ENCODE measurements around the gene ELOB. TPM values are rescaled to one million over a fixed set of nuclear protein-coding genes. Genes with fewer than 3 reads are reported as not detected.

ELOB gene
- total and polyA plus RNA-seq, 2 of the 13 experiments (the other 11 are each of a cell fraction or from before 2014, with no cell fraction given), result 208 to 225 TPM

GRCh38 chr16:2799205-2799858 lies 22.3 kb upstream of the ELOB start:
- Histone ChIP-seq H3K9ac (ENCODE audit: insufficient read depth, low read depth, low read length) (no peak overlapping the region), H3K79me2 (ENCODE audit: insufficient read depth, low read length) (no peaks in the 10 kb centered on the region), H3K4me3 (replicated peaks in 1 of 3; ENCODE audit: insufficient read depth in 1 of 3, low read depth in 2 of 3, low read length in 3 of 3) (no peak overlapping the region), H3K27me3 (ENCODE audit: control insufficient read depth in 1 of 2, insufficient read depth in 2 of 2, low read length in 2 of 2) (peaks cover 0 to 18% of the 10 kb centered on the region in 2 experiments; a peak in 1 of 5 replicates), H3K36me3 (replicated peaks in 1 of 2; ENCODE audit: control insufficient read depth in 1 of 2, insufficient read depth in 2 of 2, low read length in 2 of 2) (no peaks in the 10 kb centered on the region), H2AFZ (ENCODE audit: low read length) (no peak overlapping the region), H3K27ac (ENCODE audit: extremely low read length, insufficient read depth, low read length) (no peak overlapping the region), H3K9me3 (ENCODE audit: low read length) (peaks cover 4% of the 10 kb centered on the region; the same call in 1 of the 2 replicates), H3K4me2 (ENCODE audit: low read depth, low read length) (peak overlapping the region; percentile 14; the same call in 1 of the 2 replicates), H3K4me1 (ENCODE audit: insufficient read depth, low read length) (peaks cover 20% of the 10 kb centered on the region), H4K20me1 (ENCODE audit: insufficient read depth, low read length) (no peaks in the 10 kb centered on the region)
- no peak for DNase-seq (ENCODE audit: low spot score)
- CTCF ChIA-PET (ENCODE audit: low intra/inter-chr PET ratio, low total read pairs), result no interaction called here
- in situ Hi-C loops (cut with HindIII; ENCODE audit: extremely low pct_ligation_motif_present, low pct_unique_long_range_greater_than_20kb), result no loop called here
- intact Hi-C loops (cut with micrococcal nuclease; ENCODE audit: unreplicated experiment), result no loop called here
- FAIRE-seq, result no peak
- BruUV-seq (replicated peaks), result no TSS peak
- no peak for TF ChIP-seq ZNF768 (CRISPR knock-in tag; IDR thresholded peaks at IDR 0.05)
- TF ChIP-seq CEBPB (IDR thresholded peaks at IDR 0.05; ENCODE audit: borderline replicate concordance, low read depth, low read length), result peak; percentile 68; the same call in 1 of the 2 replicates
- TF ChIP-seq CEBPG (CRISPR knock-in tag; IDR thresholded peaks at IDR 0.05), result 0 out of 2 replicates have a peak, but pooled peaks have one; percentile 25
- no peak for TF ChIP-seq FOXA3 (CRISPR knock-in tag; IDR thresholded peaks at IDR 0.05)
- ATAC-seq, result peak; percentile 58
- 28% methylated on average over 14 of the region's 21 CpGs for WGBS (ENCODE audit: low lambda C conversion rate)
- POLR2A ChIA-PET, result interaction anchor here (1.2 kb wide), 1 partner anchor 31 kb away, joined by 3 read pairs; the partner anchor contains the start of gene ZG16B

GRCh38 chr16:2798723-2799204 lies 21.7 kb upstream of the ELOB start:
- peaks cover 0 to 18% of the 10 kb centered on the region in 2 experiments; a peak in 1 of 5 replicates for H3K27me3 ChIP-seq (ENCODE audit: control insufficient read depth in 1 of 2, insufficient read depth in 2 of 2, low read length in 2 of 2)
- peaks cover 1% of the 10 kb centered on the region; the same call in 1 of the 2 replicates for H3K9me3 ChIP-seq (ENCODE audit: low read length)
- WGBS (ENCODE audit: low lambda C conversion rate), result 89% methylated on average over 15 of the region's 39 CpGs
- H3K36me3 ChIP-seq (replicated peaks in 1 of 2; ENCODE audit: control insufficient read depth in 1 of 2, insufficient read depth in 2 of 2, low read length in 2 of 2), result no peaks in the 10 kb centered on the region
- H3K79me2 ChIP-seq (ENCODE audit: insufficient read depth, low read length), result no peaks in the 10 kb centered on the region
- in situ Hi-C loops (cut with HindIII; ENCODE audit: extremely low pct_ligation_motif_present, low pct_unique_long_range_greater_than_20kb) (no loop called here), intact Hi-C loops (cut with micrococcal nuclease; ENCODE audit: unreplicated experiment) (no loop called here)
- no TSS peak for BruUV-seq (replicated peaks)
- DNase-seq (ENCODE audit: low spot score) (no peak), FAIRE-seq (no peak), ATAC-seq (no peak; the same call in 2 of the 3 replicates)
- H4K20me1 ChIP-seq (ENCODE audit: insufficient read depth, low read length), result no peaks in the 10 kb centered on the region
- H3K4me1 ChIP-seq (ENCODE audit: insufficient read depth, low read length), result peaks cover 25% of the 10 kb centered on the region
- H3K27ac ChIP-seq (ENCODE audit: extremely low read length, insufficient read depth, low read length), result no peak overlapping the region
- ChIA-PET POLR2A (no interaction called here), CTCF (ENCODE audit: low intra/inter-chr PET ratio, low total read pairs) (no interaction called here)
- H2AFZ ChIP-seq (ENCODE audit: low read length), result no peak overlapping the region
- no peak overlapping the region for H3K4me3 ChIP-seq (replicated peaks in 1 of 3; ENCODE audit: insufficient read depth in 1 of 3, low read depth in 2 of 3, low read length in 3 of 3)
- H3K9ac ChIP-seq (ENCODE audit: insufficient read depth, low read depth, low read length), result no peak overlapping the region
- no peak overlapping the region for H3K4me2 ChIP-seq (ENCODE audit: low read depth, low read length)
- TF ChIP-seq MTA3 (CRISPR knock-in tag; IDR thresholded peaks at IDR 0.05), result no peak
- no peak for TF ChIP-seq YY1 (IDR thresholded peaks at IDR 0.05; ENCODE audit: insufficient read depth, insufficient replicate concordance, low read depth, low read length)
- no peak for TF ChIP-seq SP1 (IDR thresholded peaks at IDR 0.05)
- no peak for TF ChIP-seq SP1 (CRISPR knock-in tag; IDR thresholded peaks at IDR 0.05)
- no peak for TF ChIP-seq NBN (conservative IDR thresholded peaks at IDR 0.05)
- TF ChIP-seq ZSCAN5A (CRISPR knock-in tag; IDR thresholded peaks at IDR 0.05; ENCODE audit: borderline replicate concordance), result no peak
- TF ChIP-seq PHF20 (CRISPR knock-in tag; IDR thresholded peaks at IDR 0.05), result no peak
- TF ChIP-seq MBNL3 (CRISPR knock-in tag; conservative IDR thresholded peaks at IDR 0.05), result no peak
- TF ChIP-seq JARID2 (CRISPR knock-in tag; IDR thresholded peaks at IDR 0.05; ENCODE audit: insufficient replicate concordance), result no peak
- no peak for TF ChIP-seq TFDP1 (CRISPR knock-in tag; IDR thresholded peaks at IDR 0.05; ENCODE audit: borderline replicate concordance)
- TF ChIP-seq HOXA9 (CRISPR knock-in tag; IDR thresholded peaks at IDR 0.05; ENCODE audit: borderline replicate concordance), result no peak
- no peak for TF ChIP-seq ZFP1 (CRISPR knock-in tag; IDR thresholded peaks at IDR 0.05)
- no peak for TF ChIP-seq CENPBD1 (CRISPR knock-in tag; IDR thresholded peaks at IDR 0.05; ENCODE audit: borderline replicate concordance, low read depth)

Data from HepG2 (cell line).